Glomerular visceral epithelial cell (primary cell): ENCODE results near the gene ACTL6B.
A peak's percentile ranks its signal among the peaks of the same experiment; 100 is the strongest.

ENCODE experiments used
- DNase-seq: peaks from one replicate; pipeline ENCODE4 v3.0.0-alpha.2; 2016; ENCODE audit errors: extremely low spot score

ACTL6B gene

GRCh38 chr7:100627238-100627549 is 29.1 kb downstream of the ACTL6B start:
- no peak for DNase-seq

GRCh38 chr7:100626530-100627237 is 29.6 kb downstream of the ACTL6B start:
- DNase-seq, result peak; percentile 81

DNA sequence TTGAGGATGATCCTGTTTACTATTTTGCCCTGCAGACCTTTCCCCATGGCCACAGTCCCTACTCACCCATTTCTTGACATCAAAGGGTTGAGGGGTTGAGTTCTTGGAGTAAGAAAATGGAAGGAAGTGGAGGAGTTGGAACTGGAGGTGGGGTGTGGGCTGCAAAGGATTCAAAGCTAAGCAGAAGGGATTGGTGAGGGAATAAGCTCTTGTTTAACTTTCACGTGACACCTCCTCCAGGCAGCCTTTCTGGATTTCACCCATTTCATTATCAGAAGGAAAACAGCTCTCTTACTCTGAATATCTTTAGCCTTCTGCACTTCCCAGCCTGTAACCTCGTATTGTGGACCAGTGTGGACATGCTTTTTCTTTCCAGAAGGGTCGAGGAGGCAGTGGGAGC is 30.2 kb downstream of the ACTL6B start:
- no peak for DNase-seq

GRCh38 chr7:100623951-100624824 is 32.1 kb downstream of the ACTL6B start:
- no peak for DNase-seq

DNA sequence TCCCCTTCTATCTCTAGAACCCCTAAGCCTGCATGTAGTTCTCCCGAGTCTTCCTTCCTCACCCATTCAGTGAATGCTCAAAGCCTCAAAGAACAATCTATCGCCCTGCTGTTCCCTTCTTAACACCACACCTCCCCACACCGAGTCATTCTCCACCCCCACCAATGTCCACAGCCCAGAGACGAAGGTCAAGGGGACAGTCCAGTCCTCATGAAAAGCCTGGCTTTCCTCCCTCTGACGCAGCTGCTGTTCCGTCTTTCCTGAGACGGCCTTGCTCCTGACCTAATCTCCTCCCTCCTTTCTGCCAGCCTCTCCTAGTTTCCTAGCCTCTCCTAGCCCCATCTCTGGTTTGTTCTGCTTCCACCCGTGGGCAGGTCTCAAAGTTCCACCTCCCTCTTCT is 34.7 kb downstream of the ACTL6B start:
- no peak for DNase-seq

- no peak for DNase-seq
Measured at GRCh38 chr7:100620804-100621203, 35.4 kb downstream of the ACTL6B start.

GRCh38 chr7:100620239-100620638 is 36.0 kb downstream of the ACTL6B start:
- no peak for DNase-seq

- DNase-seq, result no peak
Measured at GRCh38 chr7:100614308-100614861, 41.9 kb downstream of the ACTL6B start.

DNA sequence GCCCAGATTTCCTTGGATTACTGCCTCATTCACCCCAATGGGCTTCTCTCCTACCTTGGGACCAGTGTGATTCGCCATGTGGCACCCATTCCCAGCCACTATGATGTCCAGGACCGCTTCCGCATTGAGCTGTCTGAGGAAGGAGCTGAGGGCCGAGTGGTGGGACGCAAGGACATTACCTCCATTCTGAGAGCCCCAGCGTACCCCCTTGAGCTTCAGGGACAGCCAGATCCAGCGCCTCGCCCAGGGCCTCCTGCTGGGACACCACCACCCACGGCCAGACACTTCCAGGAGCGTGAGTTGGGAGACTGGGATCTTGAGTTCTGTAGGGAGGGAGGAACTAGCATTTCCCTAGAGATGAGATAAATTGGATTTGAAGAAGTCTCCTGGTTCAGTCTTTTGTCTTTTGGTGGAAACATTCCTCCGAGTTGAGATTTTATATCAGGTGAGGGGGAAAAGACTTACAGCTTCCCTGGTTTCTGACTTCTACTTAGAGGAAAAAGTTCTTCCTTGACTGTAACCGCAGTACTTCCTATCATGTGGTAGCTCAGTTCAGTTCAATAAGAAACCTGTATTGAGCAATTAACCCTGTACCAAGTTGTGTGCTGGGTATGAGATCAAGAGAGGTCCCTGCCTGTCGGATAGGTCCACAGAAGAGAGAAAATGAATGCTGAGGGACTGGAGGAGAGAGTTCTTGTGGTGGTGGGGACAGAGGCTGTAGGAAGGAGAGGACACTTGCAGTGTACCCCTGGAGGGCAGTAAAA is 42.7 kb downstream of the ACTL6B start:
- no peak for DNase-seq

- DNase-seq, result no peak
Measured at GRCh38 chr7:100612730-100613390, 43.4 kb downstream of the ACTL6B start.

DNA sequence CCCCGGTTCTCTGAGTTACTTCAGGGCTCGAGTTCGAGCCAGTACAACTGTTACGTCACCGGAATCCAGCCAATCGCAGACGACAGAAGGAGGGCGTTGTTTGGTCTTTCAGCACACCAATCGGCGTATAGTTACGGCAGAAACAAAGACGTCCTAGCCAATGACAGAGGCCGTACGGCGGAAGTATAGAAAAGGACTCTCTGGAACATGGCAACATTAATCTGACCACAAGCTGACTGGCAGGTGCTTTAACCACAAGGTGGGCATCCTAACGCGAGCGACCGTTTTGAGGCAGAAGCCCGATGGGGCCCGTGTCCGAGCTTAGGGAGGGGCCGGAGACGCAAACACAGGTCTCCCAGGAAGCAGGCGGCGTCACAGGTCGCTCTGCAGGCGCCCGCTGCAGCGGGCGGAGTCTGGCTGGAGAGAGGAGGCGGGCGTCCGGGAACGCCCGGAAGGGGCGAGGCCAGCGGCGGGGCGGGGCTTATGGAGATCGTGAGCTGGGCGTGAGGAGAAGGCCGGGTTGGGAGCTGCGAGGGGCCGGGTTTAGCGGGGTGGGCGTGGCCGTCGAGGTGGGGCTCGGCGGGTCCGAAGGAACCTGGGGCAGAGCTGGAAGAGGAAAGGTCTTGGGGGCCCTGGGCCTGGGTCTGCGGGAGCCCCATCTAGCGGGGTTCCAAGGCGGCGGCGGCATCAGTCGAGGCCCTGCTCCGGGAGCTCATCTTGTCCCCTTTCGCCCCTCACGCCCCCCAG is 44.1 kb downstream of the ACTL6B start, which contains the start of gene MOSPD3:
MOSPD3 (plus strand) TSS at position 558 of the 747 bp plus-strand sequence. CDS start 252 bp downstream, outside the sequence.
- DNase-seq, result peak; percentile 99

- no peak for DNase-seq
Measured at GRCh38 chr7:100609958-100610357, 46.3 kb downstream of the ACTL6B start.

DNA sequence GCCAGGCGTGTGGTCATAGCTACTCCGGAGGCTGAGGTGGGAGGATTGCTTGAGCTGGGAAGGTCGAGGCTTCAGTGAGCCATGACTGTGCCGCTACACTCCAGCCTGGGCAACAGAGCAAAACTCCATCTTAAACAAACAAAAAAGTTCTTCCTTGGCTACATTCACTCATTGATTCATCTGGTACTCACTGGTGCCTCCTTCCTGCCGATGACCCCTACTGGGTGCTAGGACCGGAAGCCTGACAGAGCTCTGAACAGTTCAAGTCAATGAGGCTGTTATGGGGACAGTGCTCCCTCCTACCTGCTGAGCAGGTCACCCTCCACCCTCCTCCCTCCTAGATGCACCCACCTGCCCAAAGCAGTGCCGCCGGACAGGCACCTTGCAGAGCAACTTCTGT is 49.1 kb downstream of the ACTL6B start:
- DNase-seq, result no peak

- DNase-seq, result no peak
Measured at GRCh38 chr7:100606313-100606712, 49.9 kb downstream of the ACTL6B start.

DNA sequence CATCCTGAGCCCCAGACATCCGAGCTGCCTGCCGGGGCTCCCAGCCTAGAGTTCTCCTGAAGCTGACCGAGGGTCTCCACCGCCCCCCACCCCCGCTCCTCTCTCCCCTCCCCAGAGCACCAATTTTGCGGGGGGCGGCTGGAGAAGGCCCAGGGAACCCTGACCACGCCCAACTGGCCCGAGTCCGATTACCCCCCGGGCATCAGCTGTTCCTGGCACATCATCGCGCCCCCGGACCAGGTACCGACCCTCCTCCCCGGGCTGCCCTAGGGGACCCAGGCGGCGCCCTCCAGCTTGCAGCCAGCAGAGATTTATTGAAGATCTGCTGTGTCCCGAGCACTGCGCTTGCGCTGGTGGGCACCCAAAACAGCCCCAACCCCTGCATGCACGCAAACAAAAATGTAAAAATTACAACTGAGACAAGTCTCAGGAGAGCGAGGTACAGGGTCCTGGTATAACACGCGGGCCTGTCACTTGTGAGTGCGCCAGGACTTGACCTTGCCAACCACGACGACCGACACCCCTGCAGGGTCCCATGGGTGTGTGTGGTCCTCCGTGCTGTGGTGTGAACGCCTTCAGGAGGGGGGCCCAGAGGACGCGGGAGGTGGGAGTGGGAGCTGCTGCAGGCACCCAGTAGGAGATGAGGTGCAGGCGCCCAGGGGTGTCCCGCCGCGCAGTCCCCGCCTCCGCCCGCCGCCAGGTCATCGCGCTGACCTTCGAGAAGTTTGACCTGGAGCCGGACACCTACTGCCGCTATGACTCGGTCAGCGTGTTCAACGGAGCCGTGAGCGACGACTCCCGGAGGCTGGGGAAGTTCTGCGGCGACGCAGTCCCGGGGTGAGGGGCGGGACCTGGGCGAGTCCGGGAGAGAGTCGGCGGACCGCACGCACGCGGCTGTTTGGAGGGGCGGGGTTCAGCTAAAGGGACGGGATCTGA is 51.0 kb downstream of the ACTL6B start:
- DNase-seq, result no peak

DNA sequence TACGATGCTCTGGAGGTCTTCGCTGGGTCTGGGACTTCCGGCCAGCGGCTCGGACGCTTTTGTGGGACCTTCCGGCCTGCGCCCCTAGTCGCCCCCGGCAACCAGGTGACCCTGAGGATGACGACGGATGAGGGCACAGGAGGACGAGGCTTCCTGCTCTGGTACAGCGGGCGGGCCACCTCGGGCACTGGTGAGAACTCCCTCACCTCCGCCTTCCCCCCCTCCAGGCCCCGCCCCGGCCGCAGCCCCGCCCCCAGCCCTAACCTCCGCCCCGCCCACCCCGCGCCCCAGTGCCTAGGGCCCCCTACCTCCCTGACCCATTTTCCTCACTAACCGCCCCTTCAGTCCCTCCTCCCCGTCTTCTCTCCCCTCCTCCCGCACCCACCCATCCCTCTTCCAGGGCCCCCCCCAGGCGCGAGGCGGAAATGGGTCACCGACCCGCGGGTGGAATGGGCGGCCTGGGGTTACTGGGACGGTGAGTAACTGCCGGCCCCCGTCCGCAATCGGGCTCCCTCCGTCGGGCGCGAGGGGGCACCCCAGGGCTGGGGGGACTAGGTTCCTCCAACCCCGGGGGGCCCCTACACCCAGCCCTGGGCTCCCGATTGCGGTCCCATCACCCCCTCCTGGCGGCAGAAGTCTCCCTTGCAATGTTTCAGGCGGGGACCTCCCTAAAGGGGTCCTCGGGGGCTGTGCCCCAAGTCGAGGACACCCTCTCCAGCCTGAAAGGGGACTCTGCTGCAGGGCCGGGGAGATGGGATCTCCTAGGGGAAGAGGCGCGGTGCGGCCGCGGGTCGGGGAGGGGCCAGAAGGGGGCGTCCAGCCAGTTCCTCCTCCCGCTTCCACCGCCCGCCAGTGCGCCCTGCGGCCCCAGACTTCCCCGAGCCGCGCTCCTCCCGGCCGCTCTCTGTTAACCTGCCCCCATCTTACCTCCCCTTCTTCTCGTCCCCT is 51.9 kb downstream of the ACTL6B start:
- peak; percentile 81 for DNase-seq

- DNase-seq, result no peak
Measured at GRCh38 chr7:100603726-100604027, 52.6 kb downstream of the ACTL6B start.

DNA sequence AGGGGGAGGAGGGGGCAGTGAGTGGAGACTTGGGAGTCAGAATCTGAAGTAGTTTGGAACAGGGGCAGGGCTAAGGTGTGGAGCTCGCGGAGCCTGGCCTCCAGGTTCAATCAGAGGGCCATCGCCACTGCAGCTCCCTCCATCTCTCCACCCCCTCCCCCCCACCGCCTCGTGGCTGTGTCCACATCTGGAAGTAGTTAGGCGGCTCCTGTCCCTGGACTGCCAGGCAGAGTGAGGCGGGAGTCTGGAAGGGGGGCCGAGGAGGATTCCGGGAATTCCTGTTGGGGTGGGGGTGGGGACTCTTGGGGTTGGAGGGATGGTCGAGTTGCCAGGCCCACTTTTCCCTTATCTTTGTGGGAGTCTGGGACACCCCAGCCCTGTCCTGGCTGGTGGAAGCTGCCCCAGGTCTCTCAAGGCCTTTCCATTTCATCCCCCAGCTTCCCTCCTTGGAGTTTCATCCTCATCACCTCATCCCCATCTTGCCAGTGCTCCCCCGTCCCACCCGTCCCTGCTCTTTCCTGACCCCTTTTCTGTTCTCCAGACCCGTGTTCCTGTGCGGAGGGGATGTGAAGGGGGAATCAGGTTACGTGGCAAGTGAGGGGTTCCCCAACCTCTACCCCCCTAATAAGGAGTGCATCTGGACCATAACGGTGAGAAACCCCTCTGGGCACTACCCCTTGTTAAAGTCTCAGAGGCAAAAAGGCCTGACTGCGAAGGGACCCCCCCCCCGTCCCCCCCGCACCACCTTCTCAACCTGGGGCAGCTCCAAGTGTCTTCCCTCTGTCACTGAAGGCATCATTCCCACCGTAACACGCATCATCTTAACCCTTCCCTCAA is 53.1 kb downstream of the ACTL6B start:
- DNase-seq, result peak; percentile 51
